SH-SY5Y (cell line): ENCODE measurements around the gene EHD3.

Source experiments
- GATA2 ChIP-seq: IDR thresholded peaks from 2 replicates; pipeline ENCODE4 v1.6.1; 2011; ENCODE audit warnings: mild to moderate bottlenecking, low read depth, low read length
- GATA3 ChIP-seq: IDR thresholded peaks from 2 replicates; pipeline ENCODE4 v1.6.1; 2011; ENCODE audit warnings: low read depth, mild to moderate bottlenecking, low read length, moderate library complexity

EHD3 gene

DNA sequence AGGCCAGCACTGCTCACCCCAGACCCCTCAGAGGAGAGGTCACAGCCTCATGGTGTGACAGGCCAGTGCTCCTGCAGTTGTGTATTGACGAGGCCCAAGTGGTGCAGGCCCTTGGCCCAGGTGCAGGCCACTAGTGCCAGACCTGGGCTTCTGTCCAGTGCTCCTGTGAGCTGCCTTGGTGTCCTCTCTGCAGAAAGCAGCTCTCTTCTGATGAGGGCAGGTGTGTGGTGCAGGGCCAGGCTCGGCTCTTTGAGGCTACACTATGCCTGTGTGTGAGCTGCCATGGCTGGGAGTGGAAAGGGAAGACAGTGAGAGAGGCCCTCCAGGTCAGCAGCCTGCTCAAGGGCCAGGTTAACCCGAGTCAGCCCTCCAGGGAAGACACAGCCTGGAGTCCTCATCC, 17.1 kb downstream of the EHD3 start:
- no peak for TF ChIP-seq GATA2

DNA sequence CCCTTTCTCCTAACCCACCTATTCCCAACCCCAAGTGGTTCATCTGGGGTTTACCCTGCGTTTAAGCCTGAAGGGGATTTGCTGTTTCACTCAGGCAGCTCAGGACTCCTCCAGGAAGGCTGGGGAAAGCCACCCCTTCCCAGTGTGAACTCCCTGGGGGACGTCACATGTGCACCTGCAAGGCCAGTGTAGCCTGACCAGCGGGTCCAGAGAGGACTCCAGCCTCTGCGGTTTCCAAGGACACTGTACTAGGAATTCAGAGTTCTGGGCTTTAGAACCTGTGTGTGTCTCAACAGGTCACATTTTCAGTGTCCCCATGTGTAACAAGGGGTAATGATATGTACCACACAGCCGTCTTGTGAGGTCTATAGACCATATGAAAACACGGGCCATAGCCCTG, 17.9 kb downstream of the EHD3 start:
- TF ChIP-seq GATA2 (no peak), GATA3 (no peak)

DNA sequence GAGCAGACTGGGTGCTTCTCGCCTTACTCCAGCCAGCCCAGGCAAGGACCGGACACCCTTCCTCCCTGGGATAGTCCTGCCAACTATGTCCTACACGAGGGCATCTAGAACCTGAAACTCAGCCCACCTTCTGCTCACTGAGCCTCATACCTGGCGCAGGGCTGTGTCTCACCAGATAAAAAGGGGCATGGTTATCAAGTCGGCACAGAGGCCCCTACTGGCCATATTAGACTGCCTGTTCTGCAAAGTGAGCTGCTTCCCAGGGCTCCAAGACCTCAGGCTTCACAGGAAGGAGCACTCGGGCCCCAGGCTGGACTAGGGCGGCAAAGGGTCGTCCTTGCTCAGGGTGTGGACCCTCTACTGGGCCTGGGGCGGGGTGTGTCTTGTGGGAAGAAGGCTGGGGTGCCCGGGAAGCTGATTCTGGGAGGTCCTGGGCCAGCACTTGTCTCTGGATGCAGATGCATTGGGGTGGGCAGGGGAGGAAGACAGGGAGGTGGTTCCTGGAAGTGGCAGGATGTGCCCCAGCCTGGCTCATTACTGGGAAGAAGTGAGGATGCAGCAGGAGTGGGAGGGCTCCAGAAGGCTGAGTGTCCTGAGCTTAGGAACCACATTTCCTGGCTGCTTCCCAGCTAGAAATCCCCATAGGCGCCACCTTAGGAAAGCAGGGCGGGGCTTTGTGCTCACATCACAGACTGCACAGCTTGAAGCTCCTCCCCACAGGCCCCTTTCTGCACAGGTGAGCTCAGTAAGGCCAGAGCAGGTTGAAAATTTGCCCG, 19.6 kb downstream of the EHD3 start:
- TF ChIP-seq GATA2 (no peak), GATA3 (no peak)

DNA sequence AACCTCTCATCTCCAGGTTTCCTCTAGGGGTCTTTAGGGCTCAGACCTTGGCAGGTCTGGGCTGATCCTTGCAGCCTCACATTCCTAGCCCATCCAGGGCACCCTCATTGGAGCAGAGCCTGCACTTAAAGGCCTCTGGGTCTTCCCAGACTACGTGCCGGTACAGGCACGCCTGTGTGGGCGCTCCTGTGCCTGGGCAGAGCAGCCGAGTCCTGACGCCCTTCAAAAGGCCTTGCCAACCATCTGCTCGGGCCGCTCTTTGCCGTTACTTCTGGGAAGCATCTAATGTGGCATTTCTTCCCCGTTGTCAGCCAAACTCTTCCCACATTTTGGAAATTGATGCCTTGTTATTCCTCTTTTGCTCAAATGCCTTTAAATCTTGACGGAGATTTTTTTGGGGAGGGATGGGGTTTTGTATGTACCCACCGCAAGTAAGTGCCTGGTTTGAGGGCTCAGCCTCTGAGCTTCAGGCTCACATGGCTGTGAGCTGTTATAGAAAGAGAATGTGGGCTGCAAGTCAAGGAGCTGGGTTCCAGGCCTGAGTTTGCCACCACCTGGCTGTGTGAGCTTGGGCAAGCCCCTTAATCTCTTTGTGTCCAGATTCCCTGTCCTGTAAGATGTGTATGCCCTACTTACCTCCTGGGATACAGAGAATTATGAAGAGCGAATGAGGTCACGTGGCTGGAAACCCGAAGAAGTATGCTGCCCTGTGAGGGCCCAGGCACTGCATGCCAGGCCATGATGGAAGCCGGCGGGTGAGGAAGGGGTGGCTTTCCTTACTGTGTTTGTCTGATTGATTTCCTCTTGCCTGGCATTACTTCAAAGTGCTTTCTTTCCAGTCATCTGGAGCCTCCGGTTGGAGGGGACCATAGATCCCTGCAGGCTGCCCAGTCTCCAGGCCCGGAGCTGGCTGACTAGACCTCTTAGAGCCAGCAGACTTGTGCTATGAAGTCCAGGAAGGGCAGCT, 20.6 kb downstream of the EHD3 start:
- no peak for TF ChIP-seq GATA2
- no peak for TF ChIP-seq GATA3

DNA sequence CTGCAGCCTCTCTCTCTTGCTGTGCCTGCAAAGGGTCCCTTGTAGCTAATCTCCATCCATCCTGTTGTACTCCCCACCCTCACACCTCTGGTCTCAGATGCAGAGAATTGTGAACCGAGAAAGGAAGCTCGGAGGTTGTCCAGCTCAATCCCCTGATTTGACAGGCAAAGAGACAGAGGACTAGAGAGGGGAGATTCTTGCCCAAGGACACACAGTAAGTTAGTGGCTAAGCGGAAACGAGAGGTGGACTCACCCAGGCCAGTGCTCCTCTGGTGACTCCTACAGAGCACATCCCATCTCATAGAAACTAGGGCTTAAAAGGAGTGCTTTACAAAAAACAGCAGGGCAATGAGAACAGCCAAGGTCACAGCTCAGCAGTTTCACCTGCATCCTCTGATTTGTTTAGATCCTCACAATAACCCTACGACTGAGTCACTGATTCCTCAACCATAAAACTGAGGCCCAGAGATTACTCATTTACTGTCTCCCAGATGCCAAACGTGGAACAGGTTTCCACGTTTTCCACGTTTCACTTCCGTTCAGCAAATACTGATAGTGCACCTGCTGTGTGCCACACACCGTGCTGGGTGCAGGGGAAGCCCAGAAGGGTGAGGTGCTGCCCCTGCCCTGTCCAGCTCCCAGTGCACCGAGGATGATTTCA, 22.1 kb downstream of the EHD3 start:
- TF ChIP-seq GATA3 (no peak), GATA2 (no peak)

DNA sequence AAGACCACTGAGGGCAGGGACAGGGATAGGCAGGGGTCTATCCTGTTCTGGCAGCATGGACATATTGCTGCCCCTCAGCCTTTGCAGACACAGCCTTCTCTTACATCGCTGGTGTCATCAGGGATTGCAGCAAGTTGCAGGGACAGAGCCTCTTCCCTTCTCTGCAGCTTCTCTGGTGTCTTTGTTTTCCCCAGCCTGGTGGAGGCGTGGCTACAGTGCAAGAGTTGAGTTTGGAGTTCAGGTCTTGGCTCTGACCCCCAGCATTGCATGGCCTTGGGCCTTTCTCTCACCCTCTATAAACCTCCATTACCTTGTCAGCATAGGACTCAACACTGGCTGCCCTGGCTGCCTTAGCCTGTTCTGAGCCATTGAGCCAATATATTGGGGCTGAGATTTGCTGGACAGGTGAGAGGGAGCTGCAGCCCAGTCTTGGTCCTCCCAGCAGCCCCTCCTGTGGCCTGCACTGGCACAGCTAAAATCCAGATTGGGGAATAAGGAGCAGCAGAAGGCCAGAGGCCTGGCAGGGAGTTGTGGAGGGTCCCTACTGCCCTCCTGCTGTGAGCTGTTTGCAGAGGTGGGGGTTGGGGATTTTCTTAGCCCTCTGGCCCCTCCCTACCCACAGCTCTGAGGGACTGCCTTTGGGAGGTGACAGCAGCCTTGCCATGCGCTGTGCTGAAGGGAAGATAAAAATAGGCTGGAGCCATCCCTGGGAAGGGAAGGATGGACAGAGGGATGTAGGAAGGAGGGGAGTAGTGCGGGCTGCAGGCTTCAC, 22.8 kb downstream of the EHD3 start:
- no peak for TF ChIP-seq GATA3
- TF ChIP-seq GATA2, result no peak

DNA sequence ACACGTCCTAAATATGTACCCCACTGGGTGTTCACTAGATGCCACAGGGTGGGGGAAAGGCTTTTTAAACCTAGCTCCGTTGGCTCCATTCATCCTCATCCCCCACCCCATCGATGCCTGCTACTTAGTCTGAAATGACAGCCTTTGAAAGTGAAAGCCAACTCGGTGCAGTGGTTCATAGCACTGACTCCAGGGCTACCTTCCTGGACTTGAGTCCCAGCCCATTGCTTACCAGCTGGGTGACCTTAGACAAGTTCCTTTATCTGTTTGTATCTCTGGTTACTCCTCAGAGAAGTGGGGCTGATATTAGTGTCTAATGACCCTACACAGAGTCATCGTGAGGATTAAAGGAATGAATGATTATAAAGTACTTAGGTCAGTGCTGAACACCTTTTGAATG, 24.4 kb downstream of the EHD3 start:
- TF ChIP-seq GATA2 (no peak), GATA3 (no peak)

DNA sequence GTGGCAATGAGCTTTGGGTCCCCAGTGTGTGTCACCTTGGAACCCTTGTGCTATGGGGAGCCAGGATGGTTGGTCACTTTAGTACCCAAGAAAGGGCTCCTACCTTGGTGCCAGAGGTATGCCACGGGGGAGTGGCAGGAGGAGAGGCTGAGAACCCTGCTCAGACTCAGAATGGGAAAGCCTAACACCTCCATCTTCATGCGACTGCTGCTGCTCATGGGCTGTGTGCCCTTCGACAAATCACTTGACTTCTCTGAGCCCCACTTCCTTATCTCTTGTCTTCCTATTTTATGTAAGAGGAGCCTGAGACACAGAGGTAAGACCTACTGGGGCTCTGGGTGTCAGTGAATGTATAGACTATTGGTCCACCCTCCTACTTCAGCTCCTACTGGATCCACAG, 25.1 kb downstream of the EHD3 start:
- TF ChIP-seq GATA3 (no peak), GATA2 (no peak)

DNA sequence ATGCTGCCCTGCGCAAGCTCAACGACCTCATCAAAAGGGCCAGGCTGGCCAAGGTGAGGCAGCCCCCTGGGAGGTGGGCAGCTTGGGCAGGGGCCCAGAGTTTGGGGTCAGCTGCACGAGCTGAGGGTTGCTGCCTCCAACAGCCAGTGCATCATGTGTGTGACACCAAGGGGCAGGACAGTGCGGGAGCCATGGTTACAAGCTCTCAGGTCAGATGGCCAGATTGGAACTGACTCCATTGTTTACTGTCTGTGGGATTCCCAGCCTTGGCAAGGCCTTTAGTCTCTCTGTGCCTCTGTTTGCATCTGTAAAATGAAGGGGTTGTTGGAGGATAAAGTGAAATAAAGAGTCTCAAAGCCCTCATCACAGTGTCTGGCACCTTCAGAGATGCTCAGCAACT, 26.9 kb downstream of the EHD3 start:
- no peak for TF ChIP-seq GATA2
- TF ChIP-seq GATA3, result no peak

DNA sequence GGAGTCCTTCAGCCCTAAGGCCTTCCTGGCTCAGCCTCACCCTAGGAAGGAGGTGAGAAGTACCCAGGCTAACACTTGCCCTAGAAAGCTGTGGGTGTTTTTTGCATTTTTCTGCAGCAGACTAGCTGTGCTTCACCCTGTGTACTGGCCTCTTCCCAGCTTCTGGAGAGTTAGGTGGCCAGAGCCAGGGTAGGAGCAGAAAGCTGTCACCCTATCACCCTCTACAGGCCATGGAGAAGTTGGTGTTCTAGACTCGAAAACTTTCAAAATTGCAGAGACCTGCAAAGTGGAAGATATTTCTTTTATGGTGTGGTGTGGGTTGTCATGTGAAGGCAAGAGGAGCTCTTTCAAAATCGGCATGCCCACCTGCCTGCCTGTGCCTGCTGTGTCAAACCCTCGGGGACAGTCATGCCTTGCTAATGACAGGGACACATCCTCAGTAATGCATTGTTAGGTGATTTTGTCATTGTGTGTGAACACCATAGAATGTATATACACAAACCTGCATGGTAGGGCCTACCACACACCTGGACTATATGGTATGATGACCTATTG, 29.8 kb downstream of the EHD3 start:
- TF ChIP-seq GATA2 (no peak), GATA3 (no peak)

DNA sequence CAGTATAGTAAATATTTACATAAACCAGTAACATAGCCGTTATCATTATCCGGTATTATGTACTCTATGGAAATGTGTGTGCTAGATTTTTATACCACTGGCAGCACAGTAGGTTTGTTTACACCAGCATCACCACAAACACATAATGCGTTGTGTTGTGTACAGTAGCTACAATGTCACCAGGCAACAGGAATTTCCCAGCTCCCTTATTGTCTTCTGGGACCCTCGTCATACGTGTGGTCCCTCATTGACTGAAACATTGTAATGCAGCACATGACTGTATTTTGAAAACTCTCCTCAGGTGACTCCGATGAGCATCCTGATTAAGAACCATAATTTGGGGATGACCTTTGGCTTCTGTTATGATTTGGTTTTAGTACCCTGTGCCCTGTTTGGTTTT, 31.3 kb downstream of the EHD3 start:
- TF ChIP-seq GATA2 (no peak), GATA3 (no peak)

DNA sequence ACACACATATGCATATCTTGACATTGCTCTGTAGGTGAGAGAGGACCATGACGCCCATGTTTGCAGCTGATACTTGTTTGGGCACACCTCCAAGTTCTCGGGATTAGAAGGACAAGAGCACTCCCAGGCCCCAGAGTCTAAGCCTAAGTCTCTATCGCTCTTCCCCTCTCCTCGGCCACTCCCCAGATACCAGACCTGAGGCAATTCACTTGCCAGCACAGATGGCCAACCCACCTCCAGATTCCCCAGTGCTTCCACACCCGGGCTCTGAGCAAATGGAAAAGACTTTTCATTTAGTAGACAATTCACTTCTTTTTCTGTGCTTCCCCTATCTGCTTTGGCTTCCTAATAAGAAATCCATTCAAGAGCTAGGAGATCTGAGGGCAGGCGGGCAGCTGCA, 32.9 kb downstream of the EHD3 start:
- no peak for TF ChIP-seq GATA2
- TF ChIP-seq GATA3, result no peak

DNA sequence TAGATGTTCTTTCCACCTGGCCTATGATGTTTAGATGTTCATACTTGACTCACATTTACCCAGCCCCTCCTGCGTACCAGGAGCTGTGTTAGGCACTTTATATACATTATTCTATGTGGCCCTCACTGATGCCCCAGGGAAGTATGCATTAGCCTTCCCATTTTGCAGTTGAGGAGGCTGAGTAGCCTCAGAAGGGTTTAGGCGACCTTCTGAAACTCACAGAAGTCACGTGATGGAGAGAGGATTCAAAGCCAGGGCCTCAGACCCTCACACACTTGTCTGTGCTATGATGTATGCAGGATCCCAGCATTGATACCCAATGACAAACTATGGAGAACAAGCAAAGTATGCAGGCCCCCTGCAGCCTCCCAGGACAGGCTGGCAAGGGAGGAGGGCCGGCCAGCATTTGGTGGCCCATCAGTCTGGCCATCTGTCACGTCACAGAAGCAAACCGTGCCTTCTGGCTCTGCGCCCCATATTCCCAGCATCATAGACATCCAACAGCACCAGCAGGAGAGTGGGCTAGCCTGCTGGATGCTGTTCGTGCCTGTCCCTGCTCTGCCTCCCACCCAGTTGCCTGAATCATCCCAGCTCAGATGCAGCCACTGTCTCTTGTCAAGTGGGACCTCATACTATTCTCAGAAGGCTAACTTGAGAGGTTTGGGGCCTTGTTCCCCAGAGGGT, 33.6 kb downstream of the EHD3 start:
- TF ChIP-seq GATA3 (no peak), GATA2 (no peak)

DNA sequence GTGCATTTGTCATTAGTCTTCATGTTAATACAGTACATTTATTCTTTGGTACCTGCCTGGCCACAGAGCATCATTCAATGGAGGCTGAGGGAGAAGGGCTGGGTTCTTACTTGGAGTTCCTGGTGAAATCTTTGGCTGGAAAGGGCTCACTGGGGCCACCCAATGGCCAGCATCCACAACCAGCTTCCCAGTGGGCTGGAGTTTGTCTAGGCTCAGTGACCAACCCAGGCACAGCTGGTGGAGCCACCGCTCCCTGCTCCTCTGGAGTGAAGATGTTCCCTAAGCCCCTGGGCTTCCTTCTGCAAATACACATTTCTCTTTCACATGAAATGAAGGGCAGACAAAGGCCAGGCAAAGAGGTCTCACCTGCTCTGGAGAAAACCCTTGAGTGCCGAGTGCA, 34.4 kb downstream of the EHD3 start:
- TF ChIP-seq GATA3 (no peak), GATA2 (no peak)
